ENCODE measurements around the gene KLF7. TPM values are rescaled to one million over a fixed set of nuclear protein-coding genes. Genes with fewer than 3 reads are reported as not detected.

Gene KLF7
- total RNA-seq, 1 experiment from 2014 or later: 7.3 TPM

DNA sequence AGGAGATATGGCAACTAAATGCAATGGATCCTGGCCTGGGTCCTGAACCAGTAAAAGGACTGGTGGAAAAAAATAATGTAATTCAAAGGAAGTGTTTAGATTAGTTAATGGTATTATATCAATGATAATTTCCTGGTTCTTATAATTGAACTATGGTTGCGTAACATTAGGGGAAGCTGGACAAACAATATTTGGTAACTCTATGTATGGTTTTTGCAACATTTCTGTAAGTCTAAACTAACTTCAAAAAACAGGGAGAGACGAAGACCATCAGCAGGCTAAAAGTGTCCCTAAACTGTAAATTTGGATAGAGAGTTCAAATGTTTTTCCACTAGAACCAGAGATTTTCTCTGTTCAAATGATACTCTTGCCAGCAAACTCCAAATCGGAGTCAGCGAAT lies 36.9 kb downstream of the KLF7 start:
- no peak for DNase-seq (ENCODE audit: low read depth)

DNA sequence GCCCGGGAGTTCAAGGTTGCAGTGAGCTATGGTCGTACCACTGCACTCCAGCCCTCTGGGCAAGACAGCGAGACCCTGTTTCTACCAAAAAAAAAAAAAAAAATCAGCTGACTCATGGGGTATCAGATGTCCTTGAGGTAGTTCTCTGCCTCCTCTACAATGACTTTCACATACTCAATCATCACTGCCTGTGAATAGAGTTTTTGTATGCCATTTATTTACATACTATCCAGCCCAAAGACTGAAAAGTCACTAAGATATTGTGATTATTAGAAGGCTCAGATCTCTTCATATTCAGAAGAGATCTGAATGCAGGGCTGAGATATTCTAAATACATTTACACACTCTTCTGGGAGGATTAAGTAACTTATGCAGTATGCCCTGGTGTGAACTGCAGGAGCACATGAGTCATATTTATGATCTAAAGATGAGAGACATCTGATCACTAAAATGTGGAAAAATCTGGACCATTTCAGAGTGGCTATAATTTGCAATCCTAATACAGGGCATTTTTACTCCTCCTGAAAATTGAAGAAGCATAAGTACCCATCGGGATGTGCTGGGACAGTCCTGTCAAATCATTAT lies 38.9 kb downstream of the KLF7 start:
- DNase-seq (ENCODE audit: low read depth): peak; percentile 29

DNA sequence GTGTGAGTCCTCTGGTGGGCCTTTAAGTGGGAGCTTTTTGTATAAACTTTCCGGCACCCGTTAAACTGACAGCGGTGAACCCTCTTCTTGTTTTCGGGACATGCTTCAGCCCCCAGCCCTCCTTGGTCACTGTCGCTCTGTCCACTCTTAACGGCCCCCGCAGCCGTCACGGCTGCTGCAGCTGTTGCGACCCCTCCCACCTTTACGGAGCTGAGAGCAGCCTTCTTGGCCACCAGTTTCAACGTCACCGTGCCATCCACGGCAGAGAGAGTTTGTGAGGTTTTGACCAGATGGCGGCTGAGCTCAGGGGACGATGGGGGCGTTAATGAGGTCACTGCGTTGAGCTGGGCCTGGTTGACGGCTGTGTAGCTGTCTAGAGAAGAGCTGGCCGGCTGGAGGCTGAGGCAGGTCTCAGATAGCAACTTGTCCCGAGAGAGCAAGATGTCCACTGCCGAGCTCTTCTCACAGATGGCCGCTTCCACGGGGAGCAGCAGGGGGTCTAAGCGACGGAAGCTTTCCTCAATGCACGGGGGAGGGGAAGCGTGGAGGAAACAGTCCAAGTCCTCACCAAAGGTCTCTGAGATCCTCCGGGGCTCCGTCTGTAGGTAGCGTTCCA lies 41.9 kb downstream of the KLF7 start:
- DNase-seq (ENCODE audit: low read depth): no peak

DNA sequence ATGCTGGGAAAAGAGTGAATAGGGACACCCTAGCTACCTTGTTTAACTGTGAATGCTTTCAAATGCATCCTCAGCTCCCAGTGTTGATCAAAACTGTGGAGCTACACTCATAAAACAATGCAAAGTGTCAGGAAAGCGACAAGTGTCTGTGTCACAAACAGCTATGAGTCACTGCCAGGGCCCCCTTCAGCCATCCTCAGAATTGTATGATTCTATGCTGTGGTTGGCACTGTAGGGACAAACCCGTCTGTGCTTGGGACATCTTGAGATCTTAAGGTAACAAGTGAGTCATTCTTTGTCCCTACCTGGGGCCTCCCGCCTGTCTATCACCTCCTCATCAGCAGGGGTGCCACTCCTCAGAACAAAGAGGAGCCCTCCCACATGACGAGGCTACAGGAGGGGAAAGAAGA lies 42.4 kb downstream of the KLF7 start:
- no peak for DNase-seq (ENCODE audit: low read depth)

DNA sequence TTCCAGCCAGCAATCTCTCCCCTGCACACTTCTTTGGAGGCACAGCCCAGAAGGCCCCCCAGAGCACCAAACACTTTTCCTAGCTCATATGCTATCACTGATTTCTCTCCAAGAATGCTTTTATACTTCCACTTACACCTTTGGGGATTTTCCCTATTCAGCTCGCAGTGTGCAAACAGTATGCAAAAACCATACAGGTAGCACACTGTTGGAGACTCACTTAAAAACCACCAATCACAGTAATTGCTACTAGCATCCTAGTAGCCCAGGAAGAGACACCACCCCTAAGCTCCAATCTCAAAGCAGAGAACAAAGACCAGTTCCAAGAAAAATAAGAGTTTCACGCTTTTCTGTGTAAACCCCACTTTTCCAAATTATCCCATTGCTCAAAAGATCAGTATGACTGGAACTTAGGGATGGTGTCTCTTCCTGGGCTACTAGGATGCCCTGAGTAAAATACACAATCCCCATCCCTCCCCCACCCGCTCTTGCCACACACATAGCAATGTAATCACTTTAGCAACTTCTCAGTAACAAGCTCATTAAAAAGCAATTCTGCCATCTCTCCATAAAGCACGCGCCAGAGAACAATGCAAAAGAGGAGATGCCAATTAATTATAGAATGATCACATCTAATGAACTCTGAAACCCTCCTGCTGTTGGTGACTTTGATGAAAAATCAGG lies 43.0 kb downstream of the KLF7 start:
- DNase-seq (ENCODE audit: low read depth): no peak

DNA sequence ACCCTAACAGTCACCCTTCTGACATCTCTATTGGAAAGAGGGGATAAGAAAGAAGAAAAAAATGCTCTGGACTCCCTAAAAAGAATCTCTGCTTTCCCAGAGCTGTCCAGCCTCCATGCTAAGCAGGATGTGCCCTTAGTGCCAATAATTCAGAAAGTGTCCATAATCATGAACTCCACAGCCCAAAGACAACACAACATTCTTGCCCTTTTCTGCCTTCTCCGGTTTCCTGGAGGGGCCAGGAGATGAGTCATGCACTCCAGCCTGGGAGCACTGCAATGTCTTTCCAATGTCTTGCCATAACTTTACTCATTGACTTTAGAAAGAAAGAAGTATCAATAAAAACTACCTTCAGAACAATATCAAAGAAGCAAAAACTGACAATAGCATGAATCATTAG lies 44.0 kb downstream of the KLF7 start:
- peak; percentile 88 for DNase-seq (ENCODE audit: low read depth)

DNA sequence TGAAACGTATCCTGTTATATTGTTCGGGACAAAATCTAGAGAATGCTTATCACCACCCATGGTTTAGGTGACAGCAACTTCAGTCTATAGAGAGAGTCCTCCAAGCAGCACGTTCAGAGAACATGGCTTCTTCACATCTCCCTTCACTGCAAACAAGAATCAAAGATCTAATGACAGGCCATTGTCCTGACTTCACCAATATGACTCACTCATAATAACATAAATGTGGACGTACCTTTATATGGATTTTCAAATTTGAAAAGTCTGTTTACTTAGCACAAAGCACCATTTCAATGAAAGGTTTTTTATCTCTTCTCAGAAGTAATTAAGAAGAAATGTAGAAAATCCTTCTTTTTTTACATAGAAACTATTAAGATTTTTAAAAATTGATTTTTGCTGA lies 46.7 kb downstream of the KLF7 start:
- no peak for DNase-seq (ENCODE audit: low read depth)

DNA sequence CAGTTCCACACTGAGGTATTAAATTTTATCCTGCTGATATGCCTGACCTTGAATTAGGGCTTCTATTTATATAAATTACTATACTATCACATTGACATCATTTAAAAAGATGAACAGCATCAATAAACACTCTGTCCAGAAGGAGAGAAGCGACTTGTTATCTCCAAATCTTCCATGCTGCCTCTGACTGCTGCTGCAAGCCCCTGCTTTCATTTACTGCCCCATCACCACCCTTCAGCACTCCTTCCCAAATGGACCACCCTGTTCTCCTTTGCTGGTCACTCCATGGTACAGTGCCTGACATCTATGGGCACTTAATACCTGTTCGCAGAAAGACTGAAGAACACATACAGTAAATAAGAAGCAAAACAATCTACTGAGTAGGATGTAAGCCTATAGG lies 48.1 kb downstream of the KLF7 start:
- no peak for DNase-seq (ENCODE audit: low read depth)

DNA sequence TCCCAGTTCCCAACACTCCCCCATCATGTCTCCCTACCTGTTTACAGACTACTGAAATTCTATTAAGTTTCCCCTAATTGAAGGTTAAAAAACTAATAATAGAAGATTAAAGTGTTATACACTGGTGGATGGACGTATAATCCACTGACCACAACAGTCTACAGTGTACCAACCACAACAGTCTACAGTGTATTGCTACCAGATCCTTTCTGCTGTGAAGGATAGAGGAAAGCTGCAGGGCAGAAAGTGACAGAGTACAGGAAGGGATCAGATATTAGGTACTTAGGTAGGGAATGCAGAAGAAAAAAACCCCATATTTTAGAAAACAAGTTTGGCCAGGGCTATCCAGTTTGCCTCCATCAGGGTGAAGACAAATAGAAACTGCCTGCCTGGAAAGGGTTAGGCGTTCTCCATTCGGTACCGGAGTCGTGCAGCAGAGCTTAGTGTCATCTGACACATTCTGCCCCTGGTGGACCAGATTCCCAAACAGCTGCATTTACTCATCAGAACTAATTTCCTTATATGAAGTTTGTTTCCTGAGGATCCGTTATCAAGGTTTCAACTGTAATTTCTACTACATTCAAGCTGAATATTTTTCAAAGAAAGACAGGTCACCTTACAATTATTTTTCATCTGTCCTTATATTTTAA lies 49.9 kb downstream of the KLF7 start:
- peak; percentile 59 for DNase-seq (ENCODE audit: low read depth)

DNA sequence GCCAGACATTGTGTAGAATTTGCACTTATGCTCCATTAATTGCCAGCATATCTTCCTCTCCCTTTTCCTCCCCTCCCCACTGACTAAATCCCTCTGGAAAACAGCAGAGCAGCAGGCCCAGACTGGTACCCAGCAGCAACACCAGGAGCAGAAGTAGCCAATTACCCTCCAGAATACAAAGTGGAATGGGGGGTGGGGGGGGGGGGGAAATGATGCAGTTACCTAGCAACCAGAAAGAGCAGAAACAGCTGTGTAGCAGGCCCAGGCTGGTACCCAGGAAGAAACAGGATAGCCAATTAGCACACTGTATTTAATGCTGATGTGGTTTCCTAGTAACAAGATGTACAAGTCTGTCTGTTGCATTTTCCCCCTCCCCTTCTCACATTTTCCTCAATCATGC lies 52.3 kb downstream of the KLF7 start:
- no peak for DNase-seq (ENCODE audit: low read depth)

DNA sequence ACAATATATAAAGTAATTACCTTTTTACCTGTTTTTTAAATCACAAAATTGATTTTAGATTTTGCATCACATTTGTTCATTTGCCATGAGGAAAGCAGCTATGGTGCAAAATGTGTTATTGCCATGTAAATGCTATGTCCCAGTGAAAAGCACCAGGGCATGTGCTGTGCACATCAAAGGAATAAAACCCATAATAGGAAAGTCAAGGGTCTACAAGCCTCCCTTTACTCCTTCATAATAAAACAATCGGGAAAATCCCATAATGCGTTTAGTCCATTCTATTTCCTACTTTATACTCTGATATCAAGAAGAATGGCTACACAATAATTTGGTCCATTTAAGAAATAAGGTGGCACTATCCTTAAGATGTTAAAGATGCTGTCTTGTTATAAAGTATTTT lies 53.0 kb downstream of the KLF7 start:
- DNase-seq (ENCODE audit: low read depth): no peak

DNA sequence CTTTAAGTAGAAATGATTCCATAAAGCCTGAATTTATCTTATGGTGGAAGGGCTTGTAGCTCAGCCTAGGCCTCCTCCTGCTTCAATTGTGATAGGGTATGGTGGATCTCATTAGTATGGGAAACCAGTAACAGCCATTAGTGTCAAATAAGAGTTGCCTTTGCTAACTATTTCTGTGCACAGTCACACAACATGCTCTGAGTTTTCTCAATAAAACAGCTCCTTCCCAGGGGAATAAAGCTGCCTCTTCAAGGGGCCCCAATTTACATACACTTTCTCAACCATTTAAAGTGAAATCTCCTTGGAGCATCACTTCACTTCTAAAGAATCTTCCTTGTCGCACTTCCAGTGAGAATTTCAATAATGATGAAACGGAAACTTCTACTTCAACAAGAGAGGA lies 53.4 kb downstream of the KLF7 start:
- no peak for DNase-seq (ENCODE audit: low read depth)

DNA sequence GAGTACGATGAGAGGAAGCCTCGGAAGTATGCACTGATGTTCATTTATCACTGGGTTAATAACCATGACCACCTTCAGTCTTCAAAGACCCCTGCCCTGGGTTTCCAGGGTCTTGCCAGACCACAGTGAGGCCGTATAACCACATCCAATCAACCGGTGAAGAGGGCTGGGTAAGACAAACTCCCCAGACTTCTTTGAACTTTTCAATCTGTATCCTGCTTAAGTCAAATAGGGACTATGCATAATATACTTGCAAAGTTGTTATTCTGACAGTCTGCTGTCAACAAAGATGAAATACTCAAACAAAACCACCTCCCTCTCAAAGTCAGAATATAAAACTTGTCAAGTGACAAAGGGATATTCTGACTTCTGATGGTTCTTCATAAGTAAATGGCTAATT lies 54.0 kb downstream of the KLF7 start:
- DNase-seq (ENCODE audit: low read depth): no peak

DNA sequence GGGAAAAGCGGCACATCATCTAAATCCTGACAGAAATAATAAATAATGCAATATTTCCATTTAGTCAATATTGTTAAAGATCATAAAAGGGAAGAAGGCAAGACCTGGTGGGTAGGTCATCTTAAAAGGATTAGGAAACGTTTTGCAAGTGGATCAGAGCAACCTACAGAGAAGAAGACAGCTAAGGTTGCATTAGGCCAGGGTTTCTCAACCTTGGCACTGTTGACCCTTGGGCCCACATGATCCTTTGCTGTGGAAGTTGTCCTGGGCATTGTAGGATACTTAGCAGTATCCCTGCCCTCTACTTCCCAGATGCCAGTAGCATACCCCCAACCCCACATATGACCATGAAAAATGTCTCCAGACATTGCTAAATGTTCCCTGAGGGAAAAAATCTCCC lies 55.0 kb downstream of the KLF7 start:
- no peak for DNase-seq (ENCODE audit: low read depth)

DNA sequence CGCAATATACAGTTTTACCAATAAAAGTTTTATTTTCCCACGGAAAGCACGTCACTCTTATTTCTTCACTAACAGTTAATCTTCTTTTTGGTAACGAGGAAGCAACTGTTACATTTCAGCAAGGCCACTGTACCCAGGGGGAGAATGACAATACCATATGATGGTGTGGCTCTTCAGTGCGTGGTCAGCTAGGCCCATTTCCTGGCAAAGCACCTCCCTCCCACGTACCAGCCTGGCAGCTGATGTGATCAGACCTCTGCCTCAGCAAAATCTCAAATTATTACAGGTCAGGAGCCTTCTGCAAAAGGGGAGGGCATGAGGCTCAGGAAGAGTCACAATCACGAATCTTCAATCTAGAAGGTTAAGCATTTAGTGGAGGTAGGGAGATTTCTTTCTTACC lies 55.4 kb downstream of the KLF7 start:
- no peak for DNase-seq (ENCODE audit: low read depth)

DNA sequence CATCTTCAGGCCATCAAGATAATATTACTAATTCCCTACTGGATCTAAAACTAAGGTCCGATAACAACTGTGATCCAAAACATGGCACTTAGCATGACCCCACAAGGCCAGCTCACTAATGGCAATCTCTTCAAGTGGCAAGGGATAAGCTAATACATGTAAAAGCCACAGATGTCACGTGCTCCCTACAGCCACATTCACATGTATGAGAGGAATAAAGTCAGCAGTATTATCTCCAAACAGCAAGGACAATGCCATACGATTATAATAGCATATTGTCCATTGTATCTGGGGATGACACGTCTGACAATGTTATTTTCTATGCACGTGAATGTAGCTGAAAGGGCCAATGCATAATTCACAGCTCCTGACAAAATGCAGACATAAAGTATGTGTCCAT lies 56.0 kb downstream of the KLF7 start:
- no peak for DNase-seq (ENCODE audit: low read depth)

DNA sequence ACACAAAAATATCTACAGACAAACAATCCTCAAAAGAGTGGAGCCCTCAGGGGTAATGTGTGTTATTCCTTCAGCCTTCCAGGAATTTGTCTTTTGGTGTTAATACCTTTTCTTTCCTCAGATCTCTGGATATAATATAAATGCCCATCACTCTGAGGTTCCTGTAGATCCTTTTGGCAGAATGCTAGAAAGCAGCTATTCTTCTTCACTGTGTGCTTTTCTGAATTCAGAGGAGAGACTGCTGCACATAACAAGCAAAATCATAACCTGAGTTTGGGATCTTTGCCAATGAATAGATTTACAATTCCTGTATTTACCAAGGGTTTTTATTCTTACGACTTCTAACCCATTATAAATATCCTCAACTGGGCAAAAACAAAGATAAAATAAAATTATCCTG lies 57.3 kb downstream of the KLF7 start:
- DNase-seq (ENCODE audit: low read depth): no peak

DNA sequence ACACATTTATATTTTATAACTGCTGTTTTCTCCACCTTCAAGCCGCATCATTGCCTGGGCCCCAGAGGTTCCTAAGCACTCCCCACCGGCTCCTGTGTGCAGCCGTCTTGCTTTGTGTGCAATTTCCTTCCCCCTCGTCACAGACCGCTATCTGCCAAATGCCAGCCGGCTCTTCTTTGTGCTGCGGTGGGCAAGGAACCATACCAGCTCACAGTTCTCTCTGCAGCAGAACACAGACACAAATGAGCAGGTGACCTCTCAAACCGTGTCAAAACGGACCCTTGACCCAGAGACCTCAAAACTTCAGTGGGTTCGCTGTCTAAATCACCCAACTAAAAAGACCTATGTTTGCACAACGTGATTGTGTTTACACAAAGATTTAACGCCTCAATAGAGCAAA lies 58.2 kb downstream of the KLF7 start:
- no peak for DNase-seq (ENCODE audit: low read depth)

DNA sequence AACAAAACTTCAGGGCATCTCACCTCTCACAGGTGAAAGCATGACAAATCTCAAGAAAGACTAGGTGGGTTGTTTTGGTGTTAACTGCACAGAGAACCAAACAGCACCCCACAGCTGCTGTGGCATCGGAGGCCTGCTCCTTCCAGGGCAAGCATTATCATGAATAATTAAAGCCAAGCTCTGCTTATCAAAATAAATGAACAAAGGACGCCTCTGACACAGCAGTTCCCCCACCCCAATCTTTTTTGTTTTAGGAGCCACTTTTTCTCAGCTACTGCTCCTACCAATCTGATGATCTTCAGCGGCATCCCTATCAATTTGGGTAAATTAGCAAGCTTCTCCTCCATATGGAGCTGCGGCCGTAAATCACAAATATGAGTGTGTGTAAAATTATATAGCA lies 58.6 kb downstream of the KLF7 start:
- DNase-seq (ENCODE audit: low read depth): no peak

DNA sequence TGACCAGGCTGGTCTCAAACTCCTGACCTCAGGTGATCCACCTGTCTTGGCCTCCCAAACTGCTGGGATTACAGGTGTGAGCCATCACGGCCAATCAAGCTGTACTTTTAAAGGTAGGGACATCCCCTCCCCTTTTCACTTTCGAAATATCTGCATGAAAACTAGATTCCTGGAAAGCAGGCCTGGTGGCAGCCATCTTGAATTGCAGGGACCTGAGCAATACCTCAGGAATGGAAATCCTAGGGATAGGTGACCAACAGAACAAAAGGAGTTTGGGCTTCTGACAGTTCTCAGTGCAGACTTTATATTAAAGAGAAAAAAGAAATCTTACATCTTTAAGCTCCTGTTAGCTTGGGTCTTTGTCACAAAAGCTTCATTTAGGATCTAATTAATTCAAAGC lies 62.6 kb downstream of the KLF7 start:
- DNase-seq (ENCODE audit: low read depth): no peak

DNA sequence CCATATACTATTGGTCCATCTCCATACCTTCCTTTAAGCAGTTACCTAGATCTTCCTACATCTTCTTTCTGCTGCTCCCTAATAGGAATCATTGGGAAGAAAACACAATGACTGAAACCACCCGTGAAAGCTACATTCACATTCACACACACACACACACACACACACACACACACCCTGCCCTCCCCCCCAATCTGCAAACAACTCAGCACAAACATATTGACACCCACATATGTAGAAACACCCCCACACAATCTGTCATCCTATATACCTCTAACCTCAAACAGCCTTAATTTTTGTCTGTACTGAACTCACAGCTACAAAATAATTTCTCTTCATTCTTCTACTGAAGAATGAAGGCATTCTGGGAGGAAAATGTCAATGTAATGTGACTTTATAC lies 63.8 kb downstream of the KLF7 start:
- no peak for DNase-seq (ENCODE audit: low read depth)

DNA sequence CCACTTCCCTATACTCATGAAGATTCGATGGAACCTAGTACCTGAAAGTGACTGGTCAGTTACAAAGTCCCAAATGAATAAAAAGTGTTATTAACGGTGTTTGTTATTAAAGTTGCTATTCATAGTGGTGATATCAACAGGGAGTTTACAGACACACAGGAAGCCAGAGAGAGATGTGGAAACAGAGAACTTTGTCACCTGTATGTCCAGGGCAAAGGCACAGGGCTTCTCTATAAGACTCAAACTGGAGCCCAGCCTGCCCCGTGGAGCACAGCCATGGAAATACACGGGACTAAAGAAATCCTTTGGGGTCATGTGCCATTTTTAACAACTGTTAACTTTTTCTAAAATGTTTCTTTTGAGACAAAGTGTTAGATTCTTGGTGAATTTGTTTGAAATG lies 68.5 kb downstream of the KLF7 start:
- DNase-seq (ENCODE audit: low read depth): no peak

DNA sequence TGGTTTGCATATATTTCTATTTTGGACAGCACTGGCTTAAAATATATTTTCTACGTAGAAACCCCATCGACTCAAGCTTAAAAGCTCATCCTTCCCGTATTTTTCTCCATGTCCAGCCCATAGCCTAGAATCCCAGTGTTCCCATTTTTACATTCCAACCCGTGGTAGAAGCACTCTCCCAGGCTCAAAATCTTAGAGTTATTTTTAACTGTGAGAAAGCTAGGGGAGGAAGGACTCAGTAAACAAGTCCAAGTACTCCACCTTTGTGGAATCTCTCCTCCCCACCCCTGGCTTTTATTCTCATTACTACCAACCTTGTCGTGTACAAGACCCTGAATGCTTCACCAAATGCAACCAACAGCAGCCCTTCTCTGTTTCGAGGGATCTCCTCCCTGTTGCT lies 69.8 kb downstream of the KLF7 start:
- DNase-seq (ENCODE audit: low read depth): no peak

Data from RPMI7951 (cell line).